ENCODE results near the gene ROBO2. TPM values are rescaled to one million over a fixed set of nuclear protein-coding genes. Genes with fewer than 3 reads are reported as not detected.

The ROBO2 gene
- total RNA-seq, 4 donors from 2014 or later = under 0.01 to 2.9 (median 1.0) TPM

GRCh38 chr3:77446761-77447160 is 406.9 kb downstream of the ROBO2 start:
- no peak for ATAC-seq
- Histone ChIP-seq H3K9me3 (no peaks in the 10 kb centered on the region), H3K27ac (no peak overlapping the region), H3K36me3 (no peaks in the 10 kb centered on the region), H3K4me1 (no peaks in the 10 kb centered on the region), H3K27me3 (no peaks in the 10 kb centered on the region), H3K4me3 (no peak overlapping the region)
- TF ChIP-seq POLR2A (IDR thresholded peaks at IDR 0.05) = no peak
- TF ChIP-seq CTCF (IDR thresholded peaks at IDR 0.05) = no peak
- no peak for TF ChIP-seq EP300 (IDR thresholded peaks at IDR 0.05)
- no peak for TF ChIP-seq POLR2AphosphoS5 (IDR thresholded peaks at IDR 0.05)

GRCh38 chr3:77449459-77450350 is 409.8 kb downstream of the ROBO2 start:
- Histone ChIP-seq H3K36me3 (no peaks in the 10 kb centered on the region), H3K4me3 (no peak overlapping the region), H3K9me3 (no peaks in the 10 kb centered on the region), H3K4me1 (no peaks in the 10 kb centered on the region), H3K27ac (no peak overlapping the region), H3K27me3 (no peaks in the 10 kb centered on the region)
- no peak for TF ChIP-seq EP300 (IDR thresholded peaks at IDR 0.05)
- no peak for TF ChIP-seq POLR2AphosphoS5 (IDR thresholded peaks at IDR 0.05)
- TF ChIP-seq POLR2A (IDR thresholded peaks at IDR 0.05) = no peak
- no peak for TF ChIP-seq CTCF (IDR thresholded peaks at IDR 0.05)
- WGBS, 2 donors (ENCODE audit: low coverage in 1 of 2) = 55 to 63% methylated on average over 6 of the region's 6 CpGs
- ATAC-seq = no peak

GRCh38 chr3:77456431-77456830 is 416.5 kb downstream of the ROBO2 start:
- Histone ChIP-seq H3K27me3 (no peaks in the 10 kb centered on the region), H3K36me3 (no peaks in the 10 kb centered on the region), H3K9me3 (no peaks in the 10 kb centered on the region), H3K4me1 (no peaks in the 10 kb centered on the region), H3K27ac (no peak overlapping the region), H3K4me3 (no peak overlapping the region)
- ATAC-seq = no peak
- 0 to 50% methylated on average over 1 of the region's 1 CpG for WGBS, 2 donors (ENCODE audit: low coverage in 1 of 2)
- TF ChIP-seq POLR2A (IDR thresholded peaks at IDR 0.05) (no peak), POLR2AphosphoS5 (IDR thresholded peaks at IDR 0.05) (no peak), CTCF (IDR thresholded peaks at IDR 0.05) (no peak), EP300 (IDR thresholded peaks at IDR 0.05) (no peak)

- 80 to 100% methylated on average over 1 of the region's 1 CpG for WGBS, 2 donors (ENCODE audit: low coverage in 1 of 2)
- no peaks in the 10 kb centered on the region for H3K27me3 ChIP-seq
These were observed 417.0 kb downstream of the ROBO2 start for GRCh38 chr3:77456906-77457305.

GRCh38 chr3:77459926-77460325 is 420.0 kb downstream of the ROBO2 start:
- no peaks in the 10 kb centered on the region for H3K4me1 ChIP-seq
- H3K36me3 ChIP-seq = no peaks in the 10 kb centered on the region
- 93% methylated on average over 6 to 7 of the region's 7 CpGs for WGBS, 2 donors (ENCODE audit: low coverage in 1 of 2)
- ATAC-seq = no peak
- H3K27me3 ChIP-seq = no peaks in the 10 kb centered on the region
- TF ChIP-seq POLR2AphosphoS5 (IDR thresholded peaks at IDR 0.05) (no peak), POLR2A (IDR thresholded peaks at IDR 0.05) (no peak), EP300 (IDR thresholded peaks at IDR 0.05) (no peak), CTCF (IDR thresholded peaks at IDR 0.05) (no peak)
- no peaks in the 10 kb centered on the region for H3K9me3 ChIP-seq
- H3K27ac ChIP-seq = no peak overlapping the region
- H3K4me3 ChIP-seq = no peak overlapping the region

More at GRCh38 chr3:77456906-77457305, 417.0 kb downstream of the ROBO2 start:
- Histone ChIP-seq H3K36me3 (no peaks in the 10 kb centered on the region), H3K27ac (no peak overlapping the region), H3K9me3 (no peaks in the 10 kb centered on the region), H3K4me3 (no peak overlapping the region), H3K4me1 (no peaks in the 10 kb centered on the region)
- no peak for TF ChIP-seq POLR2A (IDR thresholded peaks at IDR 0.05)
- no peak for TF ChIP-seq EP300 (IDR thresholded peaks at IDR 0.05)
- no peak for ATAC-seq
